Upper lobe of left lung (tissue), 4 donors: ENCODE results near the gene NR3C2.

ENCODE experiments used
- EP300 ChIP-seq, 4 donors: sonication (generic); formaldehyde crosslinking; IDR thresholded peaks; one replicate each; pipeline ENCODE4 v1.5.1; 2017; ENCODE audit warnings: antibody characterized with exemption in 4 of 4, control low read depth in 2 of 4
- POLR2AphosphoS5 ChIP-seq, 2 donors: sonication (generic); formaldehyde crosslinking; IDR thresholded peaks; one replicate each; pipeline ENCODE4 v1.5.1; 2017; ENCODE audit warnings: antibody characterized with exemption in 2 of 2
- TF ChIP-seq, protein P1 (sequence below), 6 experiments: fragments of 450-650 bp in 4 of 6; fragments of 200-600 bp in 2 of 6; sonication (generic) in 2 of 6; IDR thresholded peaks; one replicate each; pipeline ENCODE4 v1.5.1; 2016 to 2019; ENCODE audit warnings: antibody characterized with exemption in 6 of 6

DNA sequence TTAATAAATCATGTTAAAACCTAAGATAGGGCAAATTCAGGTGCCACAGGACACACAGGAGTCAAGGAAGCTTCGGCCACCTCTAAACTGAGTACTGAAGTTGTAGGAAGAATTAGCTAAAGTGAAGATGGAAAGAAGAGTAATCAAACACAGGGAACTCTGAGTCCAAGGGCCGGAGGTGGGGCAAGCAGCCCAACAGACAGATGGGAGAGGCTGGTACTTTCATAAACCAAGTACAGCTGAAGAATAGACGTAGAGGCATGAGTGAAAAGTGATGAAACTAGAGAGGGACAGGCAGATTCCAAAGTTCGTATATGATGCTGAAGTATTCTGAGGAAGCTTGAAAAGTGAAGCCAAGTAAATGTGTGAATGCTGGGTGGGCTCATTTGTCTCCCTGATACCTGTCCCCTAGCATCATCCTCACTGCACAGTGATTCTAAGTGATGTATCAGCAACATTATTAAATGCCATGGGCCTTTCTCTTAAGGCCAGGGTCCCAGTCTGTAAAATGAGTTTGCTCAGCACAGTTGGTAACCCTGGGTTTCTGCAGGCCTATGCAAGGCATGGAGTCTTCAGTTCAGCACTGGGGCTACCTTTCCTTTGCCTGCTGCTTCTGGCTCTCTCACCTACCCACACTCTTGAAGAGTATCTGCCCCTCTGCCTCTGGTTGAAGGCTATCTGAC, 203.3 kb downstream of the NR3C2 start:
- TF ChIP-seq, protein P1, sequence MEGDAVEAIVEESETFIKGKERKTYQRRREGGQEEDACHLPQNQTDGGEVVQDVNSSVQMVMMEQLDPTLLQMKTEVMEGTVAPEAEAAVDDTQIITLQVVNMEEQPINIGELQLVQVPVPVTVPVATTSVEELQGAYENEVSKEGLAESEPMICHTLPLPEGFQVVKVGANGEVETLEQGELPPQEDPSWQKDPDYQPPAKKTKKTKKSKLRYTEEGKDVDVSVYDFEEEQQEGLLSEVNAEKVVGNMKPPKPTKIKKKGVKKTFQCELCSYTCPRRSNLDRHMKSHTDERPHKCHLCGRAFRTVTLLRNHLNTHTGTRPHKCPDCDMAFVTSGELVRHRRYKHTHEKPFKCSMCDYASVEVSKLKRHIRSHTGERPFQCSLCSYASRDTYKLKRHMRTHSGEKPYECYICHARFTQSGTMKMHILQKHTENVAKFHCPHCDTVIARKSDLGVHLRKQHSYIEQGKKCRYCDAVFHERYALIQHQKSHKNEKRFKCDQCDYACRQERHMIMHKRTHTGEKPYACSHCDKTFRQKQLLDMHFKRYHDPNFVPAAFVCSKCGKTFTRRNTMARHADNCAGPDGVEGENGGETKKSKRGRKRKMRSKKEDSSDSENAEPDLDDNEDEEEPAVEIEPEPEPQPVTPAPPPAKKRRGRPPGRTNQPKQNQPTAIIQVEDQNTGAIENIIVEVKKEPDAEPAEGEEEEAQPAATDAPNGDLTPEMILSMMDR (IDR thresholded peaks at IDR 0.05): no peak
- no peak for TF ChIP-seq POLR2AphosphoS5 (IDR thresholded peaks at IDR 0.05)
- TF ChIP-seq EP300 (IDR thresholded peaks at IDR 0.05): no peak
